Esophagus (tissue), 2 donors: ENCODE data around the gene TDRD1. TPM values are rescaled to one million over a fixed set of nuclear protein-coding genes. Genes with fewer than 3 reads are reported as not detected.

Source experiments
- H3K27ac ChIP-seq, 2 donors: one replicate each; pipeline ENCODE4 v1.5.1; 2013; ENCODE audit warnings: low read depth in 2 of 2, mild to moderate bottlenecking in 2 of 2, inconsistent platforms in 1 of 2, low read length in 1 of 2, moderate library complexity in 1 of 2
- H3K27me3 ChIP-seq, 2 donors: one replicate each; pipeline ENCODE4 v1.6.1; 2013; ENCODE audit warnings: low read length in 2 of 2, control low read depth in 1 of 2, mild to moderate bottlenecking in 1 of 2; ENCODE audit not compliant: insufficient read depth in 2 of 2, control insufficient read depth in 1 of 2
- H3K36me3 ChIP-seq, 2 donors: one replicate each; pipeline ENCODE4 v1.6.1; 2013; ENCODE audit warnings: low read length in 1 of 2; ENCODE audit not compliant: control insufficient read depth in 2 of 2, insufficient read depth in 2 of 2
- H3K4me1 ChIP-seq, 2 donors: one replicate each; pipeline ENCODE4 v1.6.1; 2013; ENCODE audit warnings: low read length in 1 of 2; ENCODE audit not compliant: control insufficient read depth in 2 of 2, insufficient read depth in 2 of 2
- H3K4me3 ChIP-seq, 2 donors: one replicate each; pipeline ENCODE4 v1.5.1; 2013; ENCODE audit warnings: low read length in 2 of 2, mild to moderate bottlenecking in 2 of 2, low read depth in 1 of 2, moderate library complexity in 1 of 2
- H3K9me3 ChIP-seq, 2 donors: one replicate each; pipeline ENCODE4 v1.6.1; 2013; ENCODE audit warnings: mild to moderate bottlenecking in 2 of 2, low read depth in 1 of 2, low read length in 1 of 2, moderate library complexity in 1 of 2; ENCODE audit not compliant: control insufficient read depth in 2 of 2, insufficient read depth in 1 of 2
- WGBS, 2 donors: extraction: QIAGEN DNeasy Blood & Tissue Kit; methylation state at CpG; one replicate each; pipeline ENCODE4 v1.1.7; 2013; 5-methylcytosine and 5-hydroxymethylcytosine counted together
- polyA plus RNA-seq, 2 donors: library from polyadenylated mRNA; stranded (reverse); fragments of 200-250 nt; gene quantifications; one replicate each; pipeline ENCODE4 v1.2.3, GENCODE V29; 2013
- donor health status: healthy with polysubstance abuse.
- donor health status: Bipolar disorder and iron deficiency.

Gene TDRD1
- polyA plus RNA-seq, 2 donors, result 0.04 to 0.08 TPM

DNA sequence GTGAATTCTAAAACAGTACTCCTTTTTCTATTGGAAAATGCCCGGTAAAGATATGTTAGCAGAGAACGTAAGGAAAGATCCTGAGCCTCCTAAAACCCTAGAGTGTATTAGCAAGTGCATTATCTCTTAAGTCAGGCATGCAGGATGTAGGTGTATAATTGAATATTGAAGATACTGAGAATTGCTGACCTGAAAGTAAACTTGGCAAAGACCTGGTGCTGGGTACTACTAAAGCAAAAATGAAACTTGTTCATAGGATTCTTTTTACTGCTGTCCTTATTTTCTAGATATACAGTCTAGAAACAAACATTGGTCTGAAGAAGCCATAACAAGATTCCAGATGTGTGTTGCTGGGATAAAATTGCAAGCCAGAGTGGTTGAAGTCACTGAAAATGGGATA is 41.1 kb downstream of the TDRD1 start:
- peaks cover 0 to 2% of the 10 kb centered on the region in 2 donors for H3K9me3 ChIP-seq
- H3K27ac ChIP-seq, result no peak overlapping the region
- no peaks in the 10 kb centered on the region for H3K36me3 ChIP-seq
- WGBS, 2 donors, result 91 to 92% methylated on average over 2 of the region's 2 CpGs
- no peaks in the 10 kb centered on the region for H3K27me3 ChIP-seq
- no peak overlapping the region for H3K4me3 ChIP-seq
- no peaks in the 10 kb centered on the region for H3K4me1 ChIP-seq

DNA sequence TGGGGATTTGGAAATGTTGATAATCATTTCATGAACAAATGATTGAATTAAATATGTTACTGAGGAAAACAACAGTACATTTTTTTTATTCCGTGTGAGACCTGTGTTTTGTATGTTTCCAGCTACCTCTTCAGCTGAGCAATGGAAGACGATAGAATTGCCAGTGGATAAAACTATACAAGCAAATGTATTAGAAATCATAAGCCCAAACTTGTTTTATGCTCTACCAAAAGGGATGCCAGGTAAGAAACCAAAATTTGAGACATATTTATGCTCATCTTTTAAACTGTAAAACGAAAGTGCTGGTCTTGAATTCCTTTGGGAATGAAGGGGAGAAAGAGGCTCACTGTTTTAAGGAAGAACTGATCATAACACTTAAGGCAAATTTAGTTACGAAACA is 42.1 kb downstream of the TDRD1 start:
- Histone ChIP-seq H3K4me1 (no peaks in the 10 kb centered on the region), H3K36me3 (no peaks in the 10 kb centered on the region), H3K4me3 (no peak overlapping the region), H3K27ac (no peak overlapping the region), H3K27me3 (no peaks in the 10 kb centered on the region), H3K9me3 (peaks cover 0 to 2% of the 10 kb centered on the region in 2 donors)
- WGBS, 2 donors, result 77 to 80% methylated on average over 4 of the region's 4 CpGs

GRCh38 chr10:114223066-114223465 is 43.9 kb downstream of the TDRD1 start:
- Histone ChIP-seq H3K4me1 (no peaks in the 10 kb centered on the region), H3K27me3 (no peaks in the 10 kb centered on the region), H3K4me3 (no peak overlapping the region), H3K36me3 (no peaks in the 10 kb centered on the region), H3K27ac (no peak overlapping the region), H3K9me3 (peaks cover 0 to 2% of the 10 kb centered on the region in 2 donors)
- WGBS, 2 donors, result 76% methylated on average over 4 of the region's 4 CpGs

- Histone ChIP-seq H3K36me3 (no peaks in the 10 kb centered on the region), H3K4me1 (no peaks in the 10 kb centered on the region), H3K27ac (no peak overlapping the region), H3K9me3 (peaks cover 0 to 2% of the 10 kb centered on the region in 2 donors), H3K27me3 (no peaks in the 10 kb centered on the region), H3K4me3 (no peak overlapping the region)
- 57 to 61% methylated on average over 3 of the region's 3 CpGs for WGBS, 2 donors
These were observed 49.0 kb downstream of the TDRD1 start for GRCh38 chr10:114228156-114228555.

GRCh38 chr10:114232561-114233176 is 53.5 kb downstream of the TDRD1 start:
- 70 to 73% methylated on average over 4 of the region's 4 CpGs for WGBS, 2 donors
- Histone ChIP-seq H3K9me3 (no peaks in the 10 kb centered on the region), H3K27ac (no peak overlapping the region), H3K27me3 (no peaks in the 10 kb centered on the region), H3K4me1 (no peaks in the 10 kb centered on the region), H3K36me3 (no peaks in the 10 kb centered on the region), H3K4me3 (no peak overlapping the region)

DNA sequence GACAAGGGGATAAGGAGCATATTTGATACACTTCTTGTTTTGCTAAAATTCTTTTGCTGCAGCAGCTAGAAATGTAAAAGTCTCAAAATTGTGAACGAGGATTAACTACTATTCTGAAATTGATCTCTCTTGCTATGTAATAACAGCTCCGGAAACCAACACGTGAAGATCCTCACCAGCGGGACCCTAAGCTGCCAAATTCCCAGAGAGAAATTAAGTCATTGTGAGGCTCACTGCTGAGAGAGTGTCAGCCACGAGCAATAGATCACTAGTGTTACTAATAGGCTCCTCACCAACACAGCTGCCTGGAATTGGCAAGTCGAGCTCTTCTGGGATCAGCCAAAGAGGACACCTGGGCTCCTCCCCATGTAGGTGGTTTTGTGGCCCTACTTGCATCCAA is 54.3 kb downstream of the TDRD1 start:
- Histone ChIP-seq H3K9me3 (no peaks in the 10 kb centered on the region), H3K4me3 (no peak overlapping the region), H3K4me1 (no peaks in the 10 kb centered on the region), H3K27me3 (no peaks in the 10 kb centered on the region), H3K27ac (no peak overlapping the region), H3K36me3 (no peaks in the 10 kb centered on the region)
- 54 to 61% methylated on average over 6 of the region's 6 CpGs for WGBS, 2 donors

GRCh38 chr10:114234132-114234531 is 55.0 kb downstream of the TDRD1 start:
- Histone ChIP-seq H3K4me1 (no peaks in the 10 kb centered on the region), H3K27ac (no peak overlapping the region), H3K9me3 (no peaks in the 10 kb centered on the region), H3K27me3 (no peaks in the 10 kb centered on the region), H3K36me3 (no peaks in the 10 kb centered on the region), H3K4me3 (no peak overlapping the region)

DNA sequence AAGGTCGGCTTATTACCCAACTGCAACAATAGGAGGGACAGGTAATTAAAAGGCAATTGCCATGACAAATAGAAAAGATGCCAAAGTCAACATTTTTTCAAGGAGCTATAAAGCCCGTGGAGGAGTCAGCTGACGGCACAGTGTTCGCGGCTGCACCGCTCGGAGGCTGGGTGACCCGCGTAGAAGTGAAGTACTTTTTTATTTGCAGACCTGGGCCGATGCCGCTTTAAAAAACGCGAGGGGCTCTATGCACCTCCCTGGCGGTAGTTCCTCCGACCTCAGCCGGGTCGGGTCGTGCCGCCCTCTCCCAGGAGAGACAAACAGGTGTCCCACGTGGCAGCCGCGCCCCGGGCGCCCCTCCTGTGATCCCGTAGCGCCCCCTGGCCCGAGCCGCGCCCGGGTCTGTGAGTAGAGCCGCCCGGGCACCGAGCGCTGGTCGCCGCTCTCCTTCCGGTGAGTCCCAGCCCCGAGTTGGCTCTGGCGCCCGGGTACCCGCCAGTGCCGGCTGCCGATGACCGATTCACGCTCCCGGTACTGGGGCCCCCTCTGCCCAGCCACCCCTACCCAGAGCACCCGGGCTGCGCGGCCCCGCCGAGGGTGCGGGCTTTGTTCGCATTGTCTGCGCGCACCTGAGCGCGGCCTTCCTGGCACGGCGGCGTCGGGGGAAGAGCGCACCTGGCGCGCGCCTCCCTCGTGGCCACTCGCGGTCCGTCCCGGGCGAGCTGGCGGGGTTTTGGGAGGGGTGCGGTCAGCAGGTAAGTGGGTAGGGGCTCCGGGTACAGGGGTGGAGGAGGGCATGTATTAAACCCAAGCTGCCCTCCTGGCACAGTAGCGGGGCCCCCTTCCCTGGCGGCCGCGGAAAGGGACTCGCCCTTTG is 60.2 kb downstream of the TDRD1 start, which contains the start of gene VWA2:
Gene VWA2, plus strand, starts transcription at position 138 of the 877 bp plus-strand sequence. CDS start 9,460 bp downstream, outside the sequence.
- WGBS, 2 donors, result 4 to 5% methylated on average over 72 to 79 of the region's 79 CpGs
- Histone ChIP-seq H3K36me3 (no peaks in the 10 kb centered on the region), H3K4me1 (peaks cover 0 to 8% of the 10 kb centered on the region in 2 donors), H3K9me3 (no peaks in the 10 kb centered on the region), H3K4me3 (peak within 1 kb of the TSS; percentile 58 to 62), H3K27me3 (no peaks in the 10 kb centered on the region), H3K27ac (peak within 1 kb of the TSS in 1 of 2 donors; percentile 45)

GRCh38 chr10:114239994-114240345 is 60.8 kb downstream of the TDRD1 start:
- no peak overlapping the region for H3K27ac ChIP-seq
- peaks cover 0 to 8% of the 10 kb centered on the region in 2 donors for H3K4me1 ChIP-seq
- no peaks in the 10 kb centered on the region for H3K27me3 ChIP-seq
- no peaks in the 10 kb centered on the region for H3K9me3 ChIP-seq
- no peaks in the 10 kb centered on the region for H3K36me3 ChIP-seq
- 48 to 60% methylated on average over 11 of the region's 11 CpGs for WGBS, 2 donors
- H3K4me3 ChIP-seq, result peak overlapping the region; percentile 58 to 62
